ENCODE results near the gene TULP4.

GRCh38 chr6:158467923-158468322 lies 155.7 kb downstream of the TULP4 start:
- TF ChIP-seq CEBPB (IDR thresholded peaks at IDR 0.05) (no peak), TCF12 (IDR thresholded peaks at IDR 0.05; ENCODE audit: low read depth) (no peak)
